Measurements from ENCODE around the gene HPS4.

HPS4 gene

GRCh38 chr22:26443901-26444690 lies 39.5 kb downstream of the HPS4 start:
- no peak for DNase-seq

GRCh38 chr22:26442086-26442756 lies 41.4 kb downstream of the HPS4 start:
- DNase-seq = no peak

GRCh38 chr22:26439559-26439958 lies 44.0 kb downstream of the HPS4 start:
- no peak for DNase-seq

GRCh38 chr22:26438776-26439175 lies 44.8 kb downstream of the HPS4 start:
- peak in 1 of 56 donors; percentile 9 for DNase-seq

- DNase-seq = no peak
These were observed 45.7 kb downstream of the HPS4 start for GRCh38 chr22:26437694-26438392.

GRCh38 chr22:26436903-26437515 lies 46.6 kb downstream of the HPS4 start:
- no peak for DNase-seq

- DNase-seq = peak in 6 of 56 donors; percentile 11 to 38 (median 24)
These were observed 48.1 kb downstream of the HPS4 start for GRCh38 chr22:26435327-26436093.

GRCh38 chr22:26433805-26434204 lies 49.8 kb downstream of the HPS4 start:
- DNase-seq = no peak

- DNase-seq = no peak
These were observed 50.8 kb downstream of the HPS4 start for GRCh38 chr22:26432619-26433311.

- DNase-seq = no peak
These were observed 52.2 kb downstream of the HPS4 start for GRCh38 chr22:26431261-26431995.

- no peak for DNase-seq
These were observed 53.0 kb downstream of the HPS4 start for GRCh38 chr22:26430600-26430999.

- no peak for DNase-seq
These were observed 53.9 kb downstream of the HPS4 start for GRCh38 chr22:26429458-26430286.

- DNase-seq = peak in 46 of 56 donors; percentile 15 to 82 (median 60)
These were observed 54.8 kb downstream of the HPS4 start, which contains the start of gene ASPHD2 for GRCh38 chr22:26428515-26429457. ASPHD2 (plus strand) TSS chr22:26429260; CDS start chr22:26433616, 4,356 bp downstream.

- no peak for DNase-seq
These were observed 56.7 kb downstream of the HPS4 start for GRCh38 chr22:26426924-26427323.

- no peak for DNase-seq
These were observed 65.0 kb downstream of the HPS4 start for GRCh38 chr22:26418620-26419019.

- DNase-seq = no peak
These were observed 66.2 kb downstream of the HPS4 start for GRCh38 chr22:26417406-26417805.

- peak in 2 of 56 donors; percentile 14 for DNase-seq
These were observed 66.8 kb downstream of the HPS4 start for GRCh38 chr22:26416670-26417276.
